Umbilical cord (tissue), 2 donors: ENCODE data around the gene CBLB. TPM values are rescaled to one million over a fixed set of nuclear protein-coding genes. Genes with fewer than 3 reads are reported as not detected.
A peak's percentile ranks its signal among the peaks of the same experiment; 100 is the strongest.

Experiments
- DNase-seq: peaks from one replicate; pipeline ENCODE4 v3.0.0-alpha.2; 2015; ENCODE audit warnings: low spot score
- total RNA-seq: library from RNA; depleted of rRNA; stranded (reverse); fragments of >200 nt; gene quantifications from one replicate; pipeline ENCODE4 v1.2.3, GENCODE V29; 2014; ENCODE audit warnings: low replicate concordance; ENCODE audit not compliant: insufficient read depth

CBLB gene
- total RNA-seq, 1 donor from 2014 or later = 25.5 TPM

- no peak for DNase-seq
Observed at GRCh38 chr3:105847452-105847851, 21.4 kb downstream of the CBLB start.

- no peak for DNase-seq
Observed at GRCh38 chr3:105846809-105847208, 22.0 kb downstream of the CBLB start.

- no peak for DNase-seq
Observed at GRCh38 chr3:105845488-105845887, 23.3 kb downstream of the CBLB start.

GRCh38 chr3:105844704-105845103, 24.1 kb downstream of the CBLB start:
- no peak for DNase-seq

- no peak for DNase-seq
Observed at GRCh38 chr3:105843994-105844393, 24.8 kb downstream of the CBLB start.

- DNase-seq = no peak
Observed at GRCh38 chr3:105842943-105843342, 25.9 kb downstream of the CBLB start.

GRCh38 chr3:105842449-105842848, 26.4 kb downstream of the CBLB start:
- DNase-seq = no peak

GRCh38 chr3:105837947-105838346, 30.9 kb downstream of the CBLB start:
- DNase-seq = no peak

- DNase-seq = no peak
Observed at GRCh38 chr3:105837143-105837740, 31.6 kb downstream of the CBLB start.

- no peak for DNase-seq
Observed at GRCh38 chr3:105836533-105836932, 32.3 kb downstream of the CBLB start.

- no peak for DNase-seq
Observed at GRCh38 chr3:105835606-105836005, 33.2 kb downstream of the CBLB start.

- no peak for DNase-seq
Observed at GRCh38 chr3:105834768-105835167, 34.0 kb downstream of the CBLB start.

- DNase-seq = no peak
Observed at GRCh38 chr3:105832644-105833043, 36.2 kb downstream of the CBLB start.

- no peak for DNase-seq
Observed at GRCh38 chr3:105830836-105831235, 38.0 kb downstream of the CBLB start.

- no peak for DNase-seq
Observed at GRCh38 chr3:105829871-105830622, 38.8 kb downstream of the CBLB start.

- DNase-seq = no peak
Observed at GRCh38 chr3:105829229-105829628, 39.6 kb downstream of the CBLB start.

GRCh38 chr3:105828703-105829102, 40.1 kb downstream of the CBLB start:
- no peak for DNase-seq

GRCh38 chr3:105827959-105828358, 40.9 kb downstream of the CBLB start:
- no peak for DNase-seq

GRCh38 chr3:105826778-105827634, 41.8 kb downstream of the CBLB start:
- DNase-seq = no peak

GRCh38 chr3:105824129-105824528, 44.7 kb downstream of the CBLB start:
- no peak for DNase-seq

- DNase-seq = peak; percentile 24
Observed at GRCh38 chr3:105823149-105823867, 45.5 kb downstream of the CBLB start.
